ENCODE measurements around the gene CYP2D6. TPM values are rescaled to one million over a fixed set of nuclear protein-coding genes. Genes with fewer than 3 reads are reported as not detected.
"Not testable (repeated sequence)": the region's sequence is repeated elsewhere in the genome, so short reads cannot be mapped to it uniquely, and the experiment has no call there.

CYP2D6 gene
- total RNA-seq, 2 experiments from 2014 or later = 1.5 to 2.0 TPM

GRCh38 chr22:42138972-42139371 is 8.4 kb upstream of the CYP2D6 start:
- no peak overlapping the region for H3K4me3 Mint-ChIP-seq
- H3K27ac Mint-ChIP-seq = no peak overlapping the region
- no peak for ATAC-seq
- CTCF ChIA-PET = no interaction called here
- H3K27me3 Mint-ChIP-seq = no peaks in the 10 kb centered on the region
- POLR2A ChIA-PET = no interaction called here
- intact Hi-C loops (cut with micrococcal nuclease) = no loop called here
- DNase-seq = no peak
- no peak for TF ChIP-seq CTCF (IDR thresholded peaks at IDR 0.05)
- no peaks in the 10 kb centered on the region for H3K9me3 Mint-ChIP-seq
- peaks cover 7% of the 10 kb centered on the region for H3K36me3 Mint-ChIP-seq (ENCODE audit: low read depth)
- H3K4me1 Mint-ChIP-seq (ENCODE audit: low read depth) = no peaks in the 10 kb centered on the region

GRCh38 chr22:42138122-42138770 is 7.6 kb upstream of the CYP2D6 start:
- H3K27ac Mint-ChIP-seq = no peak overlapping the region
- ChIA-PET CTCF (no interaction called here), POLR2A (no interaction called here)
- TF ChIP-seq CTCF (IDR thresholded peaks at IDR 0.05) = no peak
- ATAC-seq = no peak
- H3K4me1 Mint-ChIP-seq (ENCODE audit: low read depth) = no peaks in the 10 kb centered on the region
- H3K36me3 Mint-ChIP-seq (ENCODE audit: low read depth) = peaks cover 7% of the 10 kb centered on the region
- no peak overlapping the region for H3K4me3 Mint-ChIP-seq
- intact Hi-C loops (cut with micrococcal nuclease) = no loop called here
- no peaks in the 10 kb centered on the region for H3K27me3 Mint-ChIP-seq
- DNase-seq = no peak
- H3K9me3 Mint-ChIP-seq = no peaks in the 10 kb centered on the region

GRCh38 chr22:42135688-42136087 is 5.1 kb upstream of the CYP2D6 start:
- POLR2A ChIA-PET; CTCF ChIA-PET; H3K4me1 Mint-ChIP-seq (ENCODE audit: low read depth); DNase-seq; H3K9me3 Mint-ChIP-seq; H3K4me3 Mint-ChIP-seq; H3K27ac Mint-ChIP-seq; H3K27me3 Mint-ChIP-seq; intact Hi-C loops (cut with micrococcal nuclease); H3K36me3 Mint-ChIP-seq (ENCODE audit: low read depth): not testable (repeated sequence)
- peak; percentile 95 for ATAC-seq

- no peak for ATAC-seq
- Mint-ChIP-seq H3K9me3 (no peaks in the 10 kb centered on the region), H3K4me1 (ENCODE audit: low read depth) (no peaks in the 10 kb centered on the region), H3K27me3 (no peaks in the 10 kb centered on the region), H3K36me3 (ENCODE audit: low read depth) (peaks cover 5% of the 10 kb centered on the region), H3K27ac (no peak overlapping the region), H3K4me3 (no peak overlapping the region)
- intact Hi-C loops (cut with micrococcal nuclease) = no loop called here
- TF ChIP-seq CTCF (IDR thresholded peaks at IDR 0.05) = no peak
- CTCF ChIA-PET = interaction anchor here (1.1 kb wide), 2 partner anchors 44 to 311 kb away, joined by 4 read pairs; partner anchors contain the start of gene NDUFA6
- no peak for DNase-seq
- POLR2A ChIA-PET = interaction anchor here (1.3 kb wide), 1 partner anchor 11 kb away, joined by 3 read pairs; no protein-coding TSS in a partner anchor
Measured at GRCh38 chr22:42134100-42135020, 3.8 kb upstream of the CYP2D6 start.

GRCh38 chr22:42132457-42132856 is 1.8 kb upstream of the CYP2D6 start:
- ATAC-seq (no peak), DNase-seq (no peak)
- no peaks in the 10 kb centered on the region for H3K27me3 Mint-ChIP-seq
- no peaks in the 10 kb centered on the region for H3K9me3 Mint-ChIP-seq
- no peaks in the 10 kb centered on the region for H3K36me3 Mint-ChIP-seq (ENCODE audit: low read depth)
- no peak for TF ChIP-seq CTCF (IDR thresholded peaks at IDR 0.05)
- no peak overlapping the region for H3K27ac Mint-ChIP-seq
- ChIA-PET CTCF (no interaction called here), POLR2A (interaction anchor here (1.3 kb wide), 1 partner anchor 13 kb away, joined by 3 read pairs; no protein-coding TSS in a partner anchor)
- H3K4me3 Mint-ChIP-seq = no peak overlapping the region
- intact Hi-C loops (cut with micrococcal nuclease) = no loop called here
- H3K4me1 Mint-ChIP-seq (ENCODE audit: low read depth) = no peaks in the 10 kb centered on the region

Measured in activated CD8-positive, alpha-beta T cell treated with anti-CD3 and anti-CD28 coated beads for 36 hours (primary cell).